PC-9 (cell line): ENCODE data around the gene CRACDL. TPM values are rescaled to one million over a fixed set of nuclear protein-coding genes. Genes with fewer than 3 reads are reported as not detected.

Experiments used
- BruUV-seq: library from RNA; stranded (reverse); fragments of 400-500 nt; replicated peaks from 2 replicates; lab custom pipeline; 2021; lab: Mats Ljungman, UMichigan
- CTCF ChIA-PET: fragments of 300-600 bp; sonication (Branson Sonifier 250); formaldehyde crosslinking; loops from one replicate; lab custom pipeline; 2022; ENCODE audit warnings: antibody characterized with exemption; lab: Charles Lee
- POLR2A ChIA-PET: fragments of 300-600 bp; sonication (Branson Sonifier 250); formaldehyde crosslinking; loops from one replicate; lab custom pipeline; 2022; ENCODE audit warnings: antibody characterized with exemption; ENCODE audit not compliant: unreplicated experiment; lab: Charles Lee
- DNase-seq, 2 experiments: peaks; one replicate each; pipeline versions ENCODE4 v3.0.0 to v3.0.0-alpha.2; 2015 to 2022; ENCODE audit warnings: mixed read lengths in 1 of 2
- H2AFZ ChIP-seq: fragments of 200-600 bp; sonication (generic); 2 replicates; pipeline ENCODE4 v1.8.1; 2017; ENCODE audit warnings: antibody characterized with exemption
- H3F3A ChIP-seq: fragments of 200-600 bp; sonication (generic); 2 replicates; pipeline ENCODE4 v1.8.1; 2017; ENCODE audit warnings: antibody characterized with exemption, mild to moderate bottlenecking, low read depth; ENCODE audit not compliant: insufficient read depth
- H3K27ac ChIP-seq: fragments of 200-600 bp; sonication (generic); 2 replicates; pipeline ENCODE4 v1.6.1; 2016; ENCODE audit warnings: mixed run types
- H3K27me3 ChIP-seq: fragments of 200-600 bp; sonication (generic); 2 replicates; pipeline ENCODE4 v1.6.1; 2016; ENCODE audit warnings: low read depth, mixed run types; ENCODE audit not compliant: insufficient read depth
- H3K36me3 ChIP-seq: fragments of 200-600 bp; sonication (generic); 2 replicates; pipeline ENCODE4 v1.6.1; 2016; ENCODE audit warnings: low read depth, mixed run types
- H3K4me1 ChIP-seq: fragments of 200-600 bp; sonication (generic); replicated peaks from 2 replicates; pipeline ENCODE4 v1.6.1; 2016; ENCODE audit warnings: mixed run types; ENCODE audit not compliant: insufficient read depth
- H3K4me2 ChIP-seq: fragments of 200-600 bp; sonication (generic); 2 replicates; pipeline ENCODE4 v1.6.1; 2017; ENCODE audit warnings: mixed run types
- H3K4me3 ChIP-seq: fragments of 200-600 bp; sonication (generic); 2 replicates; pipeline ENCODE4 v1.6.1; 2016; ENCODE audit warnings: mixed run types
- H3K79me2 ChIP-seq: fragments of 200-600 bp; sonication (generic); 2 replicates; pipeline ENCODE4 v1.6.1; 2017; ENCODE audit warnings: low read depth, mixed run types
- H3K9me2 ChIP-seq: fragments of 200-600 bp; sonication (generic); 2 replicates; pipeline ENCODE4 v1.8.1; 2017; ENCODE audit warnings: mild to moderate bottlenecking; ENCODE audit not compliant: insufficient read depth
- H3K9me3 ChIP-seq: fragments of 200-600 bp; sonication (generic); 2 replicates; pipeline ENCODE4 v1.8.1; 2016; ENCODE audit warnings: low read depth; ENCODE audit not compliant: insufficient read depth
- H4K20me1 ChIP-seq: fragments of 200-600 bp; sonication (generic); 2 replicates; pipeline ENCODE4 v1.8.1; 2017; ENCODE audit not compliant: insufficient read depth
- CTCF ChIP-seq: fragments of 200-600 bp; sonication (generic); conservative IDR thresholded peaks from 2 replicates; pipeline ENCODE4 v1.6.1; 2017; ENCODE audit warnings: mixed run types, antibody characterized with exemption, mild to moderate bottlenecking, moderate library complexity
- EZH2 ChIP-seq: fragments of 200-600 bp; sonication (generic); IDR thresholded peaks from 2 replicates; pipeline ENCODE4 v1.8.0; 2017; ENCODE audit warnings: antibody characterized with exemption, low read depth
- intact Hi-C: fragments of 100-400 bp; cut with micrococcal nuclease; formaldehyde crosslinking; loops from one replicate; pipeline ENCODE4 v1.10.0; 2022; ENCODE audit not compliant: unreplicated experiment
- total RNA-seq: library from RNA; stranded (reverse); gene quantifications from 2 replicates; pipeline ENCODE4 v1.2.3, GENCODE V29; 2021

Gene CRACDL
- total RNA-seq, 1 experiment from 2014 or later = 33.7 TPM

- ChIA-PET CTCF (no interaction called here), POLR2A (no interaction called here)
- H3K27ac ChIP-seq = no peak overlapping the region
- no TSS peak for BruUV-seq
- no peaks in the 10 kb centered on the region for H3K27me3 ChIP-seq
- TF ChIP-seq EZH2 (no peak), CTCF (no peak)
- no peaks in the 10 kb centered on the region for H3K9me3 ChIP-seq
- DNase-seq = no peak
- H3K36me3 ChIP-seq = no peaks in the 10 kb centered on the region
- no peaks in the 10 kb centered on the region for H3K79me2 ChIP-seq
- intact Hi-C loops = no loop called here
- no peaks in the 10 kb centered on the region for H3K9me2 ChIP-seq
- no peaks in the 10 kb centered on the region for H4K20me1 ChIP-seq
- H3K4me3 ChIP-seq = no peak overlapping the region
- H3F3A ChIP-seq = peaks cover 4% of the 10 kb centered on the region
- H3K4me1 ChIP-seq = peaks cover 23% of the 10 kb centered on the region
- H3K4me2 ChIP-seq = no peak overlapping the region
- no peak overlapping the region for H2AFZ ChIP-seq
Observed at GRCh38 chr2:98808546-98808945, 127.5 kb downstream of the CRACDL start.

- no peaks in the 10 kb centered on the region for H3K27me3 ChIP-seq
- no peaks in the 10 kb centered on the region for H3K36me3 ChIP-seq
- no peaks in the 10 kb centered on the region for H3K79me2 ChIP-seq
- no peak overlapping the region for H2AFZ ChIP-seq
- no peak overlapping the region for H3K4me2 ChIP-seq
- no TSS peak for BruUV-seq
- no peaks in the 10 kb centered on the region for H3K9me3 ChIP-seq
- H3K27ac ChIP-seq = no peak overlapping the region
- H3F3A ChIP-seq = peaks cover 4% of the 10 kb centered on the region
- H3K4me1 ChIP-seq = peaks cover 23% of the 10 kb centered on the region
- no peaks in the 10 kb centered on the region for H3K9me2 ChIP-seq
- no peak for DNase-seq
- POLR2A ChIA-PET = no interaction called here
- intact Hi-C loops = no loop called here
- H3K4me3 ChIP-seq = no peak overlapping the region
- TF ChIP-seq CTCF (no peak), EZH2 (no peak)
- H4K20me1 ChIP-seq = no peaks in the 10 kb centered on the region
- CTCF ChIA-PET = no interaction called here
Observed at GRCh38 chr2:98807929-98808328, 128.1 kb downstream of the CRACDL start.

- Histone ChIP-seq H3F3A (peaks cover 4% of the 10 kb centered on the region; the same call in 1 of the 2 replicates), H3K36me3 (no peaks in the 10 kb centered on the region), H3K27me3 (no peaks in the 10 kb centered on the region), H2AFZ (no peak overlapping the region), H3K4me2 (no peak overlapping the region), H3K4me3 (no peak overlapping the region), H3K27ac (no peak overlapping the region), H3K4me1 (peaks cover 23% of the 10 kb centered on the region), H3K9me3 (no peaks in the 10 kb centered on the region), H3K79me2 (no peaks in the 10 kb centered on the region), H4K20me1 (no peaks in the 10 kb centered on the region), H3K9me2 (no peaks in the 10 kb centered on the region)
- intact Hi-C loops = no loop called here
- POLR2A ChIA-PET = interaction anchor here (0.6 kb wide), 1 partner anchor 115 kb away, joined by 4 read pairs; no protein-coding TSS in a partner anchor
- BruUV-seq = no TSS peak
- TF ChIP-seq EZH2 = no peak
- no peak for TF ChIP-seq CTCF
- CTCF ChIA-PET = interaction anchor here (0.6 kb wide), 1 partner anchor 77 kb away, joined by 4 read pairs; no protein-coding TSS in a partner anchor
- DNase-seq = no peak
Observed at GRCh38 chr2:98807221-98807620, 128.8 kb downstream of the CRACDL start.
